Measurements from ENCODE around the gene MAN2B1.
"Not testable (repeated sequence)": the region's sequence is repeated elsewhere in the genome, so short reads cannot be mapped to it uniquely, and the experiment has no call there.

The MAN2B1 gene

DNA sequence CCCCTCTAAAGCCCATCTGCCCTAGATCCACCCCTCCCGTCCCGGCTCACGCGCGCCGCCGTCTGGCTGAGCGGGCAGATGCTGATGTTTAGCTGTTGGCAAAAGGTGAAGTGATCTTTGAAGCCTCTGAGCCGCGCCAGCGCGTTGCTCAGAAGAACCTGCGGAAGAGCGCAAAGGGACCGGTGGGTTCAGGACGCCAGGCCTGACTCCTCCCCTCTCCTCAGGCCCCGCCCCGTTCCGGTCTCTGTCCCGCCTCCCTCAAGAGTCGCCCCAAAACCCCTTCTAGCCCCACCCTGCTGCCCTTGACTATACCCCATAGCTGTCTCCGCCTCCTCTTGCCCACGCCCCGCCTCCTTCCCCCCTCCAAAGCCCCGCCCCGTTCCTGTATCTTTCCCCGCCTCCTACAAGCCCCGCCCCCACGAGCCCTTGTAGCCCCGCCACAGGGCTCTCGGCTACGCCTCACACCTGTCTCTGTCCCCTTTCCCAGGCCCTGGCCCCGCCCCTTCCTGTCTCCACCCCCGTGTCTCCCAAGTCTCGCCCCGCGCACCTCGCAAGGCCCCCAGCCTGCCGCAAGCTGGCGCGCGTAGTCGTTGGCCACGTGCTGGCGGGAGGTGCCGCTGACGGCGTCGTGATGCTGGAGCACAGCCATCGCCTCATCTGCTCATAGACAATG is 9.5 kb downstream of the MAN2B1 start:
- DNase-seq = no peak

DNA sequence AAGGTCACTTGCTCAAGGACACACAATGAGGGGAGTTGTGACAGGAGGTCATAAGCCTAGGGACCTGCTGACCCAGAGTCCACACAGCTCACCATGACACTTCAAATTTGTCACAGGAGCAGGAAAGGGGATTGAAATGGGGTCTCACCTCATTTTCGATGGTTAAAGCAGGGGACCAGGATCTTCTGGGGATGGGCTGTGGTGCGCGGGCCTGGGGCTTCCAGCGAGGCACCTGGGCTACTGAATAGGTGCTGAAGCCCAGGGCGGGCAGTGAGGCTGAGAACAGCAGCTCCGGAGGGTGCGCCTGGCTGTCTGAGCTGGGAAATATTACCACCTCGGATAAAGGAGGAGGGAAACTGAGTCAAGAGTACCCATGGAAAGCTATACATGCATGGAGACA is 11.0 kb downstream of the MAN2B1 start:
- no peak for DNase-seq

DNA sequence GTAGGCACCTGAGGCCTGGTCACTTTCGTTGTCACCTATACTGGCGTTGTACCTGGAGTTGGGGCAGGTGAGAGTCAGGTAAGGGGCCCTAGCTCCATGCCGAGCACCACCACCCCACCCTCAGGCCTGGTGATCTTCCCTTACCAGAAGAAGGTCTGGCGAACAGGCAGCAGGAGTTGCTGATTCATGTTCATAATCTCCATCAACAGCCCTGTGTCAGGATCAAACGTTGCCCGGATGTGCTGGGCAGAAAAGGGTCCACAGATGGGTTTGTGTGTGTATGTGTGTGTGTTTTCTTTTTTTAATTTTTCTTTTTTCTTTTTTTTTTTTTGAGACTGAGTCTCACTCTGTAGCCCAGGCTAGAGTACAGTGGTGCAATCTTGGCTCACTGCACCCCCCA is 14.3 kb downstream of the MAN2B1 start:
- no peak for DNase-seq

DNA sequence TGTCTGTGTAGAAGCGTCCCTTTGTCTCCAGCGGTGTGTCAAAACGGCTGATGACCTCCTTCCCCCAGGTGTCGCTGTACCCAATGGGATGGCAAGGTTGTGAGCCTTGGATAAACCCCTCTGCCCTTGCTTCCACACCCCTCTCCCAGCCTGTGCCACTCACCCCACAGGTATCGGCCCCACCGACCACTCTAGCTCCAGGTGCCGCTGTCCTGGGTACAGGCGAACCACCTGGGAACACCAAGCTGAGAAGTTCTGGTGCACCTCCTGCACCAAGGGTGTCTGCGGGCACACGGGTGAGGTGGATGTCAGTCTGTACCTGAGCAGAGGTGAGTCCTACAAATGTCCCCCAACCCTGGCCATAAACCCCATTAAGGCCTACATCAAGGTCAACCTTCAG is 16.6 kb downstream of the MAN2B1 start:
- no peak for DNase-seq

DNA sequence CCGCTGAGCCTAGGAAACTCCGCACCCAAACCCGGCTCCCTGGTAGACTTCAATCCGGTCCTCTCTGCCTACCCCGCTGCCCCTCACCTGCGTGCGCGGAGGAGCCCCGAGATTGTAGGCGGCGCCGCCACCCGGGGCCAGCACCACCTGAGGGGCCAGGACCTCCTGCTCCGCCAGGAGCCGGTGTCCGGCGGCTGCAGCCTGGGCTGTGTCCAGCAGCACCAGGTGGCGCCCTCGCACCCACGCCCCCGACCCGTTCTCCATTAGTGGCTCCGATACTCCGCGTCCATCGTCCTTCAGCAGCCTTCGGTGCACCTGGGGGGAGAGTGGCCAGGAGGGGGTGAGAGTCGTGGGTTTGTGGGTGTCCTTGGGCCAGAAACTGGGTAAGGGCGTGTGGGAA is 18.5 kb downstream of the MAN2B1 start:
- no peak for DNase-seq

DNA sequence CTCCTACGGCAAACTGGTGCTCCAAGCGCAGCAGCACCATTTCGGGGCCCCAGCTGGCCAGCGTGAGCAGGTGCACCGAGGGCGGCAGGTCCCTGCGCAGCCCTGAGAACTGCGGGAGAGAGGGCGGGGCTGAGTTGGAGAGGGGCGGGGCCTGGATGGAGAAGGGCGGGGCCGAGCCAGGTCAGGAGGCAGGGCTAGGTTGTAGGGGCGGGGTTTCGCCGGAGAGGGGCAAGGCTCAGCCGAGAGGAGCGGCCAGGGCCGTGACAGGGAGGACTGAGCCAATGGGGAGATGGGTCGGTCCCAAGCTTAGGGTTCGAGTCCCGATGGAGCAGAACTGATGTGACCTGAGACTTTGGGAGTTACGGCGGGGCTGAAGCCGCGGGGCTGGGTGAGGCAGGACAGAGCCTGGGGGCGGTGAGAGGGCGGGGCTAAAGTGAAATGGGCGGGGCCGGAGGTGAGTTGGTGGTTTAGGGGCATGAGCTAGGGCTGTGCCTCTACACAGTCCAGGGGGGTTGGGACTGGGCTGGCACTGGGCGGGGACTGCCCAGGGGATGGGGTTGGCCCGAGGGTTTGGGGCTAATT is 19.0 kb downstream of the MAN2B1 start:
- no peak for DNase-seq

DNA sequence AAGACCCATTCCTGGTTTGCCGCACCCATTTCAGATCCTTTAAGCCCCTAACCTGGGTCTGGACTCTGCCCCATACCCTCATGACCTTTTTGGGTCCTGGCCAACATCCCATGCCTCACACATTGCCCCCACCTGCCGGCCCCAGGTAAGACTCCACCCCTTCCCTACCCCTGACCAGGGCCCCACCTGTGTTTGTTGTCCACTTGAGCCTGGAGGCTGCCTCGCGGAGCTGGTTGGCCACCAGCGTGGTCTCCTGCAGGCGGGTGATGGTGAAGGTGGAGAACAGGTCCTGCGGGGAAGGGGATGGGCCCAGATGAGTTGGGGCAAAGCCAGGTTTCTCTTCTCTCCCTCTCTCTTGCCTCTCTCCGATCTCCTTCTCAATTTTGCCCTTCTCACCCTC is 19.5 kb downstream of the MAN2B1 start:
- no peak for DNase-seq

DNA sequence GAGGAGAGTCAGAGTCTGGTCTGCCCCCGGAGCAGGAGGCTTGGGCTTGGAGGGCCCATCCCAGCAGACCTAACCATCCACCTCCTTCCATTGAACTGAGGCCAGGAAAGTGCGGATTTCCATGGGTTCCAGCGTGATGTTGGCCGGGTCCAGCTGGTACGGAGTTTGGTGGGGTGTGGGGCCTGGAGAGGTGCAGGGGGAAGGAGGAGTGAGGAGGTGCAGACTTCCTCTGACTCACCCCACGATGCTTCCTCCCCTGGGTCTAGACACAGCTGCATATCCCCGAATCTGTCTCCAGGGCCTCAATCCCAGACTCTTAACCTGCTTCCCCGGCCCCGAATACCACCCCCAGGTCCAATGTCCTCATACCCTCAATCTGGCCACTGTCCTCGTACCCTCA is 20.0 kb downstream of the MAN2B1 start:
- DNase-seq = no peak

DNA sequence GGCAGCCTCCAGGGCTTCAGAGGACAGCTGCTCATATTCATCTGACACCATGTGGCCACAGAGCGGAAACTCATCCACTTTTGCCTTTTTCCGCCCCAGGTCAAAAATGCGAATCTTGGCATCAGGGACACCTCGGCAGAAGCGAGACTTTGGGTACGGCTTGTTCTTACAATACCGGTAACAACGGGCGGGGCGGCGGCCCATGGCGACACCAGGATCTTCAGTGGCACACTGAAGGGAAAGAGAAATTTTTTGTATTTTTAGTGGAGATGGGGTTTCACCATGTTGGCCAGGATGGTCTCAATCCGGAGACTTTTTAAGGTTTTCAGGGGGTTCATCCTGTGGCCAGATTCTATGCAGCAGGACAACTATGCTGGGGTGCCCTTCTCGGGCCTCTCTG is 22.8 kb downstream of the MAN2B1 start:
- DNase-seq = not testable (repeated sequence)

DNA sequence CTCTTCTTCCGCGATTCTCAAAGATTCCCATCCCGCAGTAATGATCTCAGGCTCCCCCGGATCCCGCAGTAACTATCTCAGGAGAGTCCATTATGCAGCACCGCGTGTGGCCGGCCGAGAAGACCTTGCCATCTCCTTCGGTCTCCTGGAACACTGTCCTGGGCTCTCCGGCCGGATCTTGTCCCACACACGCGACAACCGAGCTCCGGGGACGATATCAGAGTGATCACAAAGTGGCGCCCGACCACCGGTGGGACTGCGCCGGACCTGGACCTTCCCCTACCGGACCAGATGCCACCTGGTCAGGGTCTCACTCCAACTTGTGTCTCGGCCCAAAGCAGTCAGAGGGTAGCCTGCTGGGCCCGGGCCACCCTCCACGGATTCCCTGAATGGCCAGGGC is 24.0 kb downstream of the MAN2B1 start:
- no peak for DNase-seq

DNA sequence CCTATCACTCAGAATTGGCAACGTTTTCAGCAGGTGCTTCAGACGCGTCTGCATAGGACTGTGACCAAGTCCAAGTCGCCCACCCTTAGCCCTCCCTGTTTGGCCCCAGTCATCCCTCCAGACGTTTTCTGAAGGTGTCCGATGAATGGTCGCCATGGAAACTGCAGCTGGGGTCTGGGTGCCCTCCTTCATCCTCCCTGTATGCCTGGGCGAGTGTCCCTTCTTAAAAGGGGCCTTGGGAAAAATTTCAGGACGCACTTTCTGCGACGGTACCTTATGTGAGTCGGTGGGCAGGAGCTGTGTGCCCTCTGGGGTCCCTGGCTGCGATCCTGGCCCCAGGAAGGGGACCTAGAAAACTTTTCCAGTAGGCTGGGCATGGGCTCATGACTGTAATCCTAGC is 25.1 kb downstream of the MAN2B1 start:
- DNase-seq = no peak

DNA sequence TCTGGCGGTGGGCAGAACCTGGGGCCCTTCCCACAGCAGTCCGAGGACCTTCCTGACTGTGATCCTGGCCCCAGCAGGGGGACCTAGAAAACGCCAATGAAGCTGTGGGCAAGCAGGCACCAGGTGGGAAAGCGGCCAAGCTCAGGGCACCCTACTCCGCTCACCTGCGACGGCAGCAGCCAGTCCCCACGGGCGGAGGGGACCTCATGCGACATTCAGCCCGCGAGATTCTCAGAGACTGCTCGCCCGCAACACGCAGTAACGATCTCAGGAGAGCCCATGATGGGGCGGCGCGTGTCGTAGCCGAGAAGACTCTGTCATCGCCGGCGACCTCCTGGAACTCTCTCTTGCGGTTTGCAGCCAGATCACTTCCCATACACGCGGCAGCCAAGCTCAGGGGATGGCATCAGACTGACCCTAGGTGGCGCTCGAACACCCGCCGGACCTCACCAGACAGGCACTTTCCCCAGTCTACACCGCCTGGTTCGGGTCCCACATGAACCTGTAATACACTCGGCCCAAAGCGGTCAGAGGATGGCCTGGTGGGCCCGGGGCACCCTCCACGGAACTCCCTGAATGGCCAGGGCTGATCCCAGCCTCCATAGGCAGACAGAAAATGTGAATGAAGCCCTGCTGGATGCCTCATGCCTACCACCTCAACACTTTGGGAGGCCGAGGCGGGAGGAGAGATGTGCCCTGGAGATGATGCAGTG is 26.5 kb downstream of the MAN2B1 start:
- DNase-seq = peak; percentile 59

DNA sequence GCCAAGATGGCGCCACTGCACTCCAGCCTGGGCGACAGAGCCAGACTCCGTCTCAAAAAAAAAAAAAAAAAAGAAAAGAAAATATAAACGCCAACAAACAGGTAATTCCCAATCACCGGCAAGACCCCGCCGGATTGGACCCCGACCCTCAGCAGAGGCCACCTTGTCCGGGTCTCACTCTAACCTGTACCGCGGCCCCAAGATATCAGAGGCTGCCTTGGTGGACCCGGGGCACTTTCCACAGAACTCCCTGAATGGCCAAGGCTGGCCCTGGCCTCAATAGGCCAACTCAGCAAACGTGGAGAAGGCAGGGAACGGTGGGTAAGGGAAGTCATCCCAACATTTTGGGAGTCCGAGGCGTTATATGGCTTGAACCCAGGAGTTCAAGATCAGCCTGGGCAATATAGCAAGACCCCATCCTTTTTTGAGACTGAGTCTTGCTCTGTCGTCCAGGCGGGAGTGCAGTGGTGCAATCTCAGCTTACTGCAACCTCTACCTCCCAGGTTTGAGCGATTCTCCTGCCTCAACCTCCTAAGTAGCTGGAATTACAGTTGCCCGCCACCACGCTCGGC is 27.8 kb downstream of the MAN2B1 start:
- no peak for DNase-seq

DNA sequence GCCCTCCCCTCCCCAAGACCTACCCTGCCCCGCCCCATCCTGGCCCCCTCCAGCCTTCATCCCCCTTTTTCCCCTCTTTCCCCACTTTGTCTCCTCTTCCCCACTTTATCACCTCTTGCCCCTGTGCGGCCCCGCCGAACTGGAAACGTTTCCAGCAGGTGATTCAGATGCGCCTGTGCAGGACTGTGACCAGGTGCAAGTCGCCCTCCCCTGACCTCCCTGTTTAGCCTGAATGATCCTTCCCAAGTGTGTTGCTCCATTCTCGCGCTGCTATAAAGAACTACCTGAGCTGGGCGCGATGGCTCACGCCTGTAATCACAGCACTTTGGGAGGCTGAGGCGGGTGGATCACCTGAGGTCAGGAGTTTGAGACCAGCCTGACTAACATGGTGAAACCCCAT is 29.9 kb downstream of the MAN2B1 start:
- no peak for DNase-seq

DNA sequence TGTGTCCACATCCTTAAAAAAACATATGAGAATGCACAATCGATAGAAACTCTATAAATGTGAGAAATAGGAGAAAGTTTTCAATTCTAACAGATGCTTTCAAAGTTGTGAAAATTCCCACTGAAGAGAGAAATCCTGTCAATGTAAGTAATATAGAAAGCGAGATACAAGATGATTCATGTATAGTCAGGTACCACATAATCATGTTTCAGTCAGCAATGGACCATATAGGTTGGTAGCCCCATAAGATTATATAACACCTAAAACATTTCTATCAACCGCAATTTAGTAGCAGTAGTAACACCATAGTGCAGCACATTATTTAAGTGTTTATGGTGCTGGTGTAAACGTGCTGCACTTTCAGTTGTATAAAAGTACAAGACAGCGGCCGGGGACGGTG is 37.3 kb downstream of the MAN2B1 start:
- no peak for DNase-seq

DNA sequence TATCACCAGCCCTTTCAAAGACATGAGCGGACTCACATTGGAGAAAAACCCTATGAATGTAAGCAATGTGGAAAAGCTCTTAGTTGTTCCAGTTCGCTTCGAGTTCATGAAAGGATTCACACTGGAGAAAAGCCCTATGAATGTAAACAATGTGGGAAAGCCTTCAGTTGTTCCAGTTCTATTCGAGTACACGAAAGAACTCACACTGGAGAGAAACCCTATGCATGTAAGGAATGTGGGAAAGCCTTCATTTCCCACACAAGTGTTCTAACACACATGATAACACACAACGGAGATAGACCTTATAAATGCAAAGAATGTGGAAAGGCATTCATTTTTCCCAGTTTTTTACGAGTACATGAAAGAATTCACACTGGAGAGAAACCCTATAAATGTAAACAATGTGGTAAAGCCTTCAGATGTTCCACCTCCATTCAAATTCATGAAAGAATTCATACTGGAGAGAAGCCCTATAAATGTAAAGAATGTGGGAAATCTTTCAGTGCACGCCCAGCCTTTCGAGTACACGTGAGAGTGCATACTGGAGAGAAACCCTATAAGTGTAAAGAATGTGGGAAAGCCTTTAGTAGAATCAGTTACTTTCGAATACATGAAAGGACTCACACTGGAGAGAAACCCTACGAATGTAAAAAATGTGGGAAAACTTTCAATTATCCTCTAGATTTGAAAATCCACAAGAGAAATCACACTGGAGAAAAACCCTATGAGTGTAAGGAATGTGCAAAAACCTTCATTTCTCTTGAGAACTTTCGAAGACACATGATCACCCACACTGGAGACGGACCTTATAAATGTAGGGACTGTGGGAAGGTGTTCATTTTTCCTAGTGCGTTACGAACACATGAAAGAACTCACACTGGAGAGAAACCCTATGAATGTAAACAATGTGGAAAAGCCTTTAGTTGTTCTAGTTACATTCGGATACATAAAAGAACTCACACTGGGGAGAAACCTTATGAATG is 38.2 kb downstream of the MAN2B1 start:
- no peak for DNase-seq

DNA sequence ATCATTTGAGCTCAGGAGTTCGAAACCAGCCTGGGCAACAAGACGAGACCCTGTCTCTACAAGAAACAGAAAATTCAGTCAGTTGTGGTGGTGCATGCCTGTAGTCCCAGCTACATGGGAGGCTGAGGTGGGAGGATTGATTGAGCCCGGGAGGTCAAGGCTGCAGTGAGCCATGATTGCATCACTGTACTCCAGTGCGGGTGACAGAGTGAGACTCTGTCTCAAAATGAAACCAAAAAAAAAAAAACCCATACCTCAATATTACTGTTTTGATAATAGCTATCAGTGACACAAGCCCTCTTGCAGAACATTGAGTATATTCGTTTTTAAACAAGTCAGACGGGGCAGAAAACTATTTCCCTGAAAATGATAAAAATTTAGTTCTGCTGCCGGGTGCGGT is 39.6 kb downstream of the MAN2B1 start:
- no peak for DNase-seq

DNA sequence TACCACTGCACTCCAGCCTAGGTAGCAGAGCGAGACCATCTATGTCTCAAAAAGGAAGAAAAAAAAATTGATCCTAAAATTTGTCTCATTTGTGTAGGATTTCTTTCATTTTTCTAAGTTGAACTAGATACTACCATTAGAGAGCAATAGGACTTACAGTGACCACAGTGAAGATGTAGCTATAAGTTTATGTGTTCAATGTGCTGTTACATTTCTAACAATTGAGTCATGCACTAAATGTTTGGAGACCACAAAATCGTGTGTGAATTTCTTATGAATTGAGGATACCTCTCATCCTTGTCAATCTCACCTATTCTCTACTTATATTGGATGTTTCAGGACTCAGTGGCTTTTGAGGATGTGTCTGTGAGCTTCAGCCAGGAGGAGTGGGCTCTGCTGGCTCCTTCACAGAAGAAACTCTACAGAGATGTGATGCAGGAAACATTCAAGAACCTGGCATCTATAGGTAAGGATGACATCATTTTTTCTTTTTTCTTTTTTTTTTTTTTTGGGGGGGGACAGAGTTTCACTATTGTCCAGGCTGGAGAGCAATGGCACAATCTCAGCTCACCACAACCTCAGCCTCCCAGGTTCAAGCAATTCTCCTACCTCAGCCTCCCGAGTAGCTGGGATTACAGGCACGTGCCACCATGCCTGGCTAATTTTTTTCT is 43.0 kb downstream of the MAN2B1 start:
- no peak for DNase-seq

DNA sequence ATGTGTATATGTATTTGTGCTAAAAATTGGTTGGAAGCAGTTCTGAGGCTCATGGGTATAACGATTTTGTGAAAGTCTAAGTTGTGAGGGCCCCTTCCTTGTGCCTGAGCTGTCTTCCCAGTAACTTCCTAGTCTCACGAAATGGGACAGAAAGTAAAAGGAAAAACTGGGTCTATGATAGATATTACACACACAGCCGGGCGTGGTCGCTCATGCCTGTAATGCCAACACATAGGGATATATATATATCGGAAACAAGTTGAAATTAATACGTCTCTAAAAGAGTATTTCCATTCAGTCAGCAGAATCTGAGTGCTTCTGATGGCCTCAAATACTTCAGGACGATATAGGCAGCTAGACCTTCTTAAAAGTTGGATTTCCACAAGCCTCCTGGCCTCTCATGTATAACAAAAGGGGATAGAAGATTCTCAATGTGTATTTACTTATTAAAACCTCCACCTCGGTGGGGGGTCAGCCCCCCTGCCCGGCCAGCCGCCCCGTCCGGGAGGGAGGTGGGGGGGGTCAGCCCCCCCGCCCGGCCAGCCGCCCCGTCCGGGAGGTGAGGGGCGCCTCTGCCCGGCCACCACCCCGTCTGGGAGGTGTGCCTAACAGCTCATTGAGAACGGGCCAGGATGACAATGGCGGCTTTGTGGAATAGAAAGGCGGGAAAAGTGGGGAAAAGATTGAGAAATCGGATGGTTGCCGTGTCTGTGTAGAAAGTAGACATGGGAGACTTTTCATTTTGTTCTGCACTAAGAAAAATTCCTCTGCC is 45.1 kb downstream of the MAN2B1 start:
- DNase-seq = not testable (repeated sequence)

DNA sequence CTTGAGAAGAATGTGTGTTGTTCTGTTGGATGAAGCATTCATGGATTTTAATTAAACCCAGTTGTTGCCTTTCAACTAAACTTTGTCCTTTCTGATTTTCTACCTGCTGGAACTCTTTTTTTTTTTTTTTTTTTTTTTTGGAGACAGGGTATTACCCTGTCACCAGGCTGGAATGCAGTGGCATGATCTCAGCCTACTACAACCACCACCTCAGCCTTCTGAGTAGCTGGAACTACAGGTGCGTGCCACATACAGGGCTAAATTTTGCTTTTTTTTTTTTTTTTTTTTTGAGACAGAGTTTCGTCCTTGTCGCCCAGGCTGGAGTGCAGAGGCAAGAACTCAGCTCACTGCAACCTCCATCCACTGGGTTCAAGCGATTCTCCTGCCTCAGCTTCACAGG is 48.9 kb downstream of the MAN2B1 start:
- DNase-seq = no peak

DNA sequence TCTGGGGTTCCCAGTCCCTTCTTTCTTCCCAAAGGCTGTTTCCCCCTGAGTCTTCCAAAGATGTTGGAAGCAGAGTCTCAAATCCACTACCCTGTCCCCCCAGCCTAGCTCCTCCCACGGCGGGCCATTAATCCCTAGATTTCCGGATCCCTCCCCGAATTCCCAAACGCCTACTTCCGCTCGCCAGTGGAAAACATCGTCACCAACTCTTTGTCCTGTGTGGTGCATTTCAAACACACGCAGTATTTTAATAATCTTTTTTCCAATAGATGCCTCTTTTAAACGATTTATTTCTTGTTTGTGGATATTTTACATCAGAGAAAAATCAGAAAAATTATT is 55.2 kb downstream of the MAN2B1 start:
- peak; percentile 60 for DNase-seq
